CD14-positive monocyte (primary cell): Measurements from ENCODE around the gene GSTO2. TPM values are rescaled to one million over a fixed set of nuclear protein-coding genes. Genes with fewer than 3 reads are reported as not detected.

ENCODE experiments used
- DNase-seq, 3 donors: peaks; one replicate each; pipeline ENCODE4 v3.0.0-alpha.2; 2011 to 2022
- H2AFZ ChIP-seq: 2 replicates; pipeline ENCODE4 v1.6.0; 2012; ENCODE audit warnings: mild to moderate bottlenecking, low read depth, low read length, inconsistent platforms; ENCODE audit not compliant: insufficient read depth, poor library complexity, severe bottlenecking
- H3K27ac ChIP-seq, 2 donors: 1 replicate in 1 of 2; 2 replicates in 1 of 2; pipeline ENCODE4 v1.5.1; 2012 to 2013; ENCODE audit warnings: low read length in 2 of 2, control low read depth in 1 of 2, inconsistent platforms in 1 of 2, low read depth in 1 of 2, mild to moderate bottlenecking in 1 of 2
- H3K27me3 ChIP-seq, 2 donors: one replicate each; pipeline versions ENCODE4 v1.6.0 to v1.6.1; 2011 to 2013; ENCODE audit warnings: low read length in 2 of 2; ENCODE audit not compliant: control insufficient read depth in 2 of 2, insufficient read depth in 2 of 2
- H3K36me3 ChIP-seq, 2 donors: replicated peaks in 1 of 2; 1 replicate in 1 of 2; 2 replicates in 1 of 2; pipeline versions ENCODE4 v1.5.1 to v1.6.1; 2012 to 2013; ENCODE audit warnings: low read length in 2 of 2, control low read depth in 1 of 2, inconsistent platforms in 1 of 2, mild to moderate bottlenecking in 1 of 2; ENCODE audit not compliant: insufficient read depth in 2 of 2, control insufficient read depth in 1 of 2
- H3K4me1 ChIP-seq, 2 donors: 1 replicate in 1 of 2; 2 replicates in 1 of 2; pipeline versions ENCODE4 v1.5.1 to v1.6.1; 2012 to 2013; ENCODE audit warnings: low read length in 2 of 2, control low read depth in 1 of 2, inconsistent platforms in 1 of 2, mild to moderate bottlenecking in 1 of 2, moderate library complexity in 1 of 2; ENCODE audit not compliant: insufficient read depth in 2 of 2, control insufficient read depth in 1 of 2
- H3K4me2 ChIP-seq: replicated peaks from 2 replicates; pipeline ENCODE3; 2012; ENCODE audit warnings: low read length, moderate library complexity, mild to moderate bottlenecking; ENCODE audit not compliant: poor library complexity, severe bottlenecking; ENCODE audit errors: extremely low read depth
- H3K4me3 ChIP-seq, 3 experiments: fragments of 200-600 bp in 1 of 3; sonication (generic) in 1 of 3; replicated peaks in 1 of 3; 1 replicate in 2 of 3; 2 replicates in 1 of 3; pipeline ENCODE4 v1.5.1; 2011 to 2013; ENCODE audit warnings: low read length in 3 of 3, mild to moderate bottlenecking in 3 of 3, control low read depth in 2 of 3, low read depth in 2 of 3, inconsistent platforms in 1 of 3, moderate library complexity in 1 of 3
- H3K79me2 ChIP-seq: 2 replicates; pipeline ENCODE4 v1.6.0; 2012; ENCODE audit warnings: mild to moderate bottlenecking, control low read depth, inconsistent platforms, low read length, moderate library complexity; ENCODE audit not compliant: insufficient read depth
- H3K9ac ChIP-seq: 2 replicates; pipeline ENCODE4 v1.6.0; 2017; ENCODE audit warnings: low read length, mild to moderate bottlenecking; ENCODE audit not compliant: insufficient read depth, poor library complexity, severe bottlenecking
- H3K9me3 ChIP-seq, 2 donors: replicated peaks in 1 of 2; 1 replicate in 1 of 2; 2 replicates in 1 of 2; pipeline versions ENCODE4 v1.5.1 to v1.6.1; 2012 to 2013; ENCODE audit warnings: low read length in 2 of 2, control low read depth in 1 of 2; ENCODE audit not compliant: control insufficient read depth in 1 of 2, insufficient read depth in 1 of 2
- H4K20me1 ChIP-seq: 2 replicates; pipeline ENCODE4 v1.6.0; 2012; ENCODE audit warnings: mild to moderate bottlenecking, low read length, control low read depth, moderate library complexity; ENCODE audit not compliant: insufficient read depth
- H3K27ac Mint-ChIP-seq, 7 donors: one replicate each; pipeline ENCODE4 v1.8.0; 2020; ENCODE audit warnings: mild to moderate bottlenecking in 7 of 7, mixed read lengths in 7 of 7, moderate library complexity in 6 of 7, inconsistent platforms in 2 of 7
- H3K27me3 Mint-ChIP-seq, 3 donors: one replicate each; pipeline ENCODE4 v1.8.0; 2021 to 2022; ENCODE audit warnings: low read depth in 3 of 3, mild to moderate bottlenecking in 3 of 3, mixed read lengths in 3 of 3, moderate library complexity in 3 of 3, inconsistent platforms in 1 of 3
- H3K36me3 Mint-ChIP-seq, 2 donors: one replicate each; pipeline ENCODE4 v1.8.0; 2020; ENCODE audit warnings: mixed read lengths in 2 of 2, inconsistent platforms in 1 of 2, mild to moderate bottlenecking in 1 of 2
- H3K4me1 Mint-ChIP-seq: one replicate; pipeline ENCODE4 v1.8.0; 2020; ENCODE audit warnings: mild to moderate bottlenecking, mixed read lengths
- H3K4me3 Mint-ChIP-seq, 2 donors: one replicate each; pipeline ENCODE4 v1.8.0; 2020; ENCODE audit warnings: mild to moderate bottlenecking in 2 of 2, mixed read lengths in 2 of 2, moderate library complexity in 1 of 2
- H3K9me3 Mint-ChIP-seq, 7 donors: one replicate each; pipeline ENCODE4 v1.8.0; 2020 to 2022; ENCODE audit warnings: mixed read lengths in 7 of 7, mild to moderate bottlenecking in 6 of 7, moderate library complexity in 6 of 7, inconsistent platforms in 2 of 7
- WGBS: methylation state at CpG from one replicate; pipeline ENCODE4 v1.1.5; 2013; ENCODE audit warnings: missing lambda C conversion rate; ENCODE audit not compliant: insufficient coverage; 5-methylcytosine and 5-hydroxymethylcytosine counted together
- intact Hi-C, 2 donors: fragments of 100-400 bp; cut with micrococcal nuclease; formaldehyde crosslinking; loops; one replicate each; pipeline versions ENCODE4 v1.15.0 to v1.15.1; 2023
- polyA plus RNA-seq, 3 donors: library from polyadenylated mRNA; depleted of rRNA in 1 of 3; unstranded in 2 of 3; stranded (reverse) in 1 of 3; fragments of 300-500 nt in 2 of 3; fragments of >200 nt in 1 of 3; fragmentation: Illumina TruSeq in 2 of 3; gene quantifications; 1 replicate in 2 of 3; 2 replicates in 1 of 3; pipeline ENCODE4 v1.2.3, GENCODE V29; 2012 to 2021
- TF ChIP-seq, protein P1 (sequence below): fragments of 200-600 bp; IDR thresholded peaks from one replicate; pipeline ENCODE4 v1.8.0; 2022; ENCODE audit warnings: antibody characterized with exemption, mild to moderate bottlenecking

GSTO2 gene
- polyA plus RNA-seq, 3 donors = 0.16 to 0.26 TPM; not detected in 1

DNA sequence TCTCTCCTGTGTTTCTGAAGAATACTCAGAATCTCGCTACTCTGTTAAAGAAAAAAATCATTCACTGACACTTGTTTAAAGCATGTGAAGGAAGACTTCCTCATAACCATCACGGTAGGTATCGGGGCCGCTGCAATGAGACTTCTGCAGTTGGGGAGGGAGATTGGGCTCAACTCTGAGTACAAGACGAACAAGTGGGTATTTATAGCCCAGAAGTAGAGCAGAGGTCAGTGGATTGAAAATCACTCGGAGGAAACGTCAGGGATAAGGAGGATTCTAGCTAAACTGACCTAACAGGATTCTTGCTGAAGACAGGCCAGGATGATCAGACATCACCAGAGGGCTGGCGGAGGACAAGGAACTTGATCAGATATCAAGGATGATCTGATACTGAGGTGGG is 35.9 kb downstream of the GSTO2 start:
- TF ChIP-seq, protein P1, sequence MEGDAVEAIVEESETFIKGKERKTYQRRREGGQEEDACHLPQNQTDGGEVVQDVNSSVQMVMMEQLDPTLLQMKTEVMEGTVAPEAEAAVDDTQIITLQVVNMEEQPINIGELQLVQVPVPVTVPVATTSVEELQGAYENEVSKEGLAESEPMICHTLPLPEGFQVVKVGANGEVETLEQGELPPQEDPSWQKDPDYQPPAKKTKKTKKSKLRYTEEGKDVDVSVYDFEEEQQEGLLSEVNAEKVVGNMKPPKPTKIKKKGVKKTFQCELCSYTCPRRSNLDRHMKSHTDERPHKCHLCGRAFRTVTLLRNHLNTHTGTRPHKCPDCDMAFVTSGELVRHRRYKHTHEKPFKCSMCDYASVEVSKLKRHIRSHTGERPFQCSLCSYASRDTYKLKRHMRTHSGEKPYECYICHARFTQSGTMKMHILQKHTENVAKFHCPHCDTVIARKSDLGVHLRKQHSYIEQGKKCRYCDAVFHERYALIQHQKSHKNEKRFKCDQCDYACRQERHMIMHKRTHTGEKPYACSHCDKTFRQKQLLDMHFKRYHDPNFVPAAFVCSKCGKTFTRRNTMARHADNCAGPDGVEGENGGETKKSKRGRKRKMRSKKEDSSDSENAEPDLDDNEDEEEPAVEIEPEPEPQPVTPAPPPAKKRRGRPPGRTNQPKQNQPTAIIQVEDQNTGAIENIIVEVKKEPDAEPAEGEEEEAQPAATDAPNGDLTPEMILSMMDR = no peak
- Mint-ChIP-seq H3K4me1 (peaks cover 54% of the 10 kb centered on the region), H3K9me3 (peaks cover 6 to 9% (median 8%) of the 10 kb centered on the region in 7 donors), H3K27me3 (peaks cover 0 to 4% (median 2%) of the 10 kb centered on the region in 3 donors), H3K4me3 (no peak overlapping the region), H3K27ac (peak overlapping the region in 2 of 7 donors; percentile 12 to 77), H3K36me3 (peaks cover 19 to 23% of the 10 kb centered on the region in 2 donors)
- Histone ChIP-seq H3K4me3 (no peak overlapping the region), H3K36me3 (peaks cover 2 to 21% of the 10 kb centered on the region in 2 donors), H3K27ac (no peak overlapping the region), H3K9ac (no peak overlapping the region), H3K9me3 (peaks cover 0 to 6% of the 10 kb centered on the region in 2 donors), H3K79me2 (peaks cover under 1% of the 10 kb centered on the region), H3K27me3 (no peaks in the 10 kb centered on the region), H3K4me2 (no peak overlapping the region), H3K4me1 (peaks cover 33% of the 10 kb centered on the region in 2 donors), H2AFZ (no peak overlapping the region), H4K20me1 (peaks cover 33% of the 10 kb centered on the region)
- WGBS = 74% methylated on average over 4 of the region's 8 CpGs
- intact Hi-C loops = loop anchor here in 1 of 2 donors (5.0 to 10.0 kb wide), 2 partner anchors 42 to 270 kb away; no protein-coding TSS in a partner anchor
- DNase-seq = no peak

GRCh38 chr10:104306897-104307296 is 37.9 kb downstream of the GSTO2 start:
- no peak overlapping the region for H3K4me3 ChIP-seq
- H3K36me3 ChIP-seq = peaks cover 20 to 41% of the 10 kb centered on the region in 2 donors
- peaks cover 0 to 3% of the 10 kb centered on the region in 2 donors for H3K9me3 ChIP-seq
- H2AFZ ChIP-seq = no peak overlapping the region
- Mint-ChIP-seq H3K27me3 (peaks cover 0 to 4% (median 2%) of the 10 kb centered on the region in 3 donors), H3K27ac (peak overlapping the region in 2 of 7 donors; percentile 34 to 45), H3K4me3 (no peak overlapping the region), H3K36me3 (peaks cover 39 to 41% of the 10 kb centered on the region in 2 donors), H3K9me3 (peaks cover 2 to 5% (median 4%) of the 10 kb centered on the region in 7 donors), H3K4me1 (peaks cover 49% of the 10 kb centered on the region)
- H4K20me1 ChIP-seq = peaks cover 53% of the 10 kb centered on the region
- intact Hi-C loops = loop anchor here in 1 of 2 donors (5.0 to 10.0 kb wide), 2 partner anchors 40 to 268 kb away; no protein-coding TSS in a partner anchor
- no peaks in the 10 kb centered on the region for H3K27me3 ChIP-seq
- no peak overlapping the region for H3K9ac ChIP-seq
- H3K79me2 ChIP-seq = peaks cover 21% of the 10 kb centered on the region
- peak in 1 of 3 donors; percentile 29 for DNase-seq
- WGBS = 83% methylated on average over 3 of the region's 3 CpGs
- no peak overlapping the region for H3K27ac ChIP-seq
- no peak overlapping the region for H3K4me2 ChIP-seq
- peaks cover 25% of the 10 kb centered on the region in 2 donors for H3K4me1 ChIP-seq
- TF ChIP-seq, protein P1 = no peak
